GM12891 (cell line): ENCODE data around the gene TNS1.

Source experiments
- DNase-seq: peaks from one replicate; pipeline ENCODE4 v3.0.0; 2011; ENCODE audit warnings: low spot score; ENCODE audit not compliant: insufficient read length
- FAIRE-seq: peaks from 2 replicates; lab custom pipeline; 2011; peaks lifted over from hg19 to GRCh38; lab: Jason Lieb, UNC
- PAX5 ChIP-seq: IDR thresholded peaks from 2 replicates; pipeline ENCODE4 v1.6.1; 2011; ENCODE audit warnings: low read length, moderate library complexity, mild to moderate bottlenecking; ENCODE audit not compliant: insufficient read depth, severe bottlenecking
- POLR2A ChIP-seq: IDR thresholded peaks from 2 replicates; pipeline ENCODE4 v1.6.1; 2011; ENCODE audit warnings: low read depth, low read length, control low read depth
- POLR2AphosphoS5 ChIP-seq: IDR thresholded peaks from 2 replicates; pipeline ENCODE4 v1.6.1; 2011; ENCODE audit warnings: low read depth, low read length, control low read depth
- POU2F2 ChIP-seq: IDR thresholded peaks from 2 replicates; pipeline ENCODE4 v1.6.1; 2011; ENCODE audit warnings: low read depth, mild to moderate bottlenecking, control low read depth, low read length, moderate library complexity
- SPI1 ChIP-seq: IDR thresholded peaks from 2 replicates; pipeline ENCODE4 v1.6.1; 2011; ENCODE audit warnings: low read depth, low read length, control low read depth
- TAF1 ChIP-seq: IDR thresholded peaks from 2 replicates; pipeline ENCODE4 v1.6.1; 2011; ENCODE audit warnings: low read depth, low read length, control low read depth

The TNS1 gene

DNA sequence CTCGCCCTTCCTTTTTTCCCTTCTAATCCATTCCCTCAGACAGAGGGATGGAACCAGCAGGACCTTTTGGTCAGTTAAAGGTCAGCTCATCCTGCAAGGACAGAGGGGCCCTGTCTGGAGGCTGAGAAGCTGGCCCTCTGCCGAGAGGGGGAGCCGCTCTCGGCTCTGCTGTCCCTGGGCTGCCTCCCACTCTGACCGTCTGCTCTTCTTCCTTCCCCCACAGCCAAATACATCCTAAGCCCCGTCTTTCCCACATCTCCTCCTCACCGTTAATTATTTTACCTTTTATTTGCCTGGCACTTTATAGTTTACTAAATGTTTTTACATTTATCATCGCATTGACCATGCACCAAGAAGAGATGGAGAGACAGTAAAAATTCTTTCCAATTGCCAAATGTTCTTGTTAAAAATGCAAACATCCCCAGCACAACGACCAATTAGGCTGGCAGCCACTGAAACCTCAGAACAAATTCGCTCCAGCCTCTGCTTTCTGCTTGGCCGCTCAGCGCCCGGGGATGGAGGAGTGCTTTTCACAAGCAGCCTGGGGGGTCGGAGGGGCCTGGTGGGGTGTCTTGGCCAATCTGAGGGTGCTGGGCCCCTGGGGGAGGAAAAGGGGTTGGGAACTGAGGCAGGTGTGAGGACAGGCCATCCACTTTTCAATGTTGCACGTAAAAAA lies 123.7 kb downstream of the TNS1 start:
- no peak for DNase-seq
- FAIRE-seq = no peak
- no peak for TF ChIP-seq TAF1
- no peak for TF ChIP-seq SPI1
- TF ChIP-seq POU2F2 = no peak
- no peak for TF ChIP-seq POLR2AphosphoS5
- no peak for TF ChIP-seq PAX5
- no peak for TF ChIP-seq POLR2A

DNA sequence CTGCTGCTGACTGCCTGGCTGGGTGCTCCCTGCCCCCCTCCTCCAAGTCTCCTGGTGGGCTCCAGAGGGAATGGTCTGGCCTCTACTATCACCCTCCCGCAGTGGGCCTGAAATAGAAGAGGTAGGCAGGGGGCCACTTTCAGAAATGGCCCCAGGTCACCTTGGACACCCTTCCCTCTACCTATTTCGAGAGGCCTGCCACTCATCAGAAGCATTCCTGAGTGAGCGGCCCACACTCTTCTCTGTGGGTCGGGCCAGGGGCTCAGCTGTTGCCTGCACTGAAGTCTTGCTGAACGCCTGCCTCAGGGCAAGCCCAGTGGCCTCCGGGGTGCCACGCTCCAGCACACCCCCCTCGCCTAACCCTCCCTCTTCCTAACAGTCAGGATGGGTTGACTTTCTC lies 124.9 kb downstream of the TNS1 start:
- TF ChIP-seq POU2F2 (no peak), TAF1 (no peak), POLR2A (no peak), PAX5 (no peak), SPI1 (no peak), POLR2AphosphoS5 (no peak)
- DNase-seq (no peak), FAIRE-seq (no peak)

DNA sequence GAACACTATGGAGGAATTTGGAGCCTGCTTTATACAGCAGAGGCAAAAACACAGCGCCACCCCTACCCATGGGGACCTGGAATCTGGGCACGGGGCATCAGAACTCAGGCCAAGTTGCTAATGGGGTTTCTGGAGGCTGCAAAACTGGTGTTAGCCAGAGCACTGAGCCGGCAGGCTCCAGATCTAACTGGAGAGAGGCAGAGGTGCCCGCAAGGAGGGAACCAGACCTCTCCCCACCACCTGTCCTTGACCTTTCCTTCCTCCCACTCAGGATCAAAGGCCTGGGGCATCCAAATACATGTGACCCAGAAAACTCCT lies 126.6 kb downstream of the TNS1 start:
- DNase-seq (no peak), FAIRE-seq (no peak)
- no peak for TF ChIP-seq TAF1
- no peak for TF ChIP-seq POLR2AphosphoS5
- no peak for TF ChIP-seq SPI1
- no peak for TF ChIP-seq PAX5

DNA sequence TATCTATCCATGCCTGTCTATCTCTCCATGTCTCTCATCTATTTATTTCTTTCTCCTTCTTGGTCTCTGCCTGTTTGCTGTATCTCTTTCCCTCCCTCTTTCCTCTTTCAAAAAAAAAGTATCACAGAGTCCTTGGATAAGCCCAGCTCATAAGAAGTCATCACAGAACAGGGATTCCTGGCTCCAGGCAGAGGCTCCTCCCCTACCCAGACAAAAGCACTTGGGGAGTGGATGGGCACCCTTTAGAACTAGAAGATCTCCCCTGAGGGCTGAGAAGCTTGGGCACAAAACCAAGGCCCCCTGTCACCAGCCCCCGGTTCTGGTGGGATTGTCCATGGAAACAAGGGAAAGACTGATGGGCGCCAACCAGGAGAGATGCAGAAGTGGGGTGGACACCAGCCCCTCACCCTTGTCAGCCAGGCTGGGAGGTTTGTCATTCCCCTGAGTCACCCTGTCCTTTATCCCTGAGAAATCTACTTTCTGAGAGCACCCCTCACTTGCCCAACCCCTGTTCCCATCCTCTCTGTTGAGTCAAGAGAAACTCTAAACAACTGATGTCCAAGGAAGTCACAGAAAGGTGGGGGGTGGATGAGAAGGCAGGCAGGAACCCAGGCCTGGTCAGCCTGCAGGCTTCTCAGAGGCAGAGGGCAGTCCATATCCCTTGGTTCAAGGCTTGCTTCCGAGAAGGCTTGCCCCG lies 127.1 kb downstream of the TNS1 start:
- no peak for FAIRE-seq
- TF ChIP-seq POLR2AphosphoS5 (no peak), POLR2A (no peak), PAX5 (no peak), TAF1 (no peak), SPI1 (no peak), POU2F2 (no peak)
- DNase-seq = no peak

DNA sequence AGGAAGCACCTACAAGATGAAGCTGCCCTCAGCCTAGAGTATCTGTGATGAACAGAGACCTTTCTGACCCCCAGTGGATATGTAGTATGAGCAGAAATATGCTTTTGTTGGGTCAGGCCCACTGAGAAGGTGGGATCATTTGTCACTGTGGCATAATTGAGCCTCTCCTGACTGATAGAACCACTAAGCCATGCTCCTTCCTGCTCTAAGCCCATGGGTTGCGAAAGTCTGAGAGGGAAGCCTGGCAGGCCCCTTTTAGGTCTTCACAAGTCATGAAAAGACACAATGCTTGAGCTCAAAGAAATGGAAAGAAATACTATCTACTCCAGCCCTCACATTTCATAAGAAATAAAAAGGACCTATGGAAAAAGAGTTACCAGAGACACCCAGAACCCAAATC lies 127.7 kb downstream of the TNS1 start:
- FAIRE-seq = no peak
- no peak for DNase-seq
- TF ChIP-seq POLR2AphosphoS5 (no peak), TAF1 (no peak), SPI1 (no peak), POLR2A (no peak), POU2F2 (no peak), PAX5 (no peak)

DNA sequence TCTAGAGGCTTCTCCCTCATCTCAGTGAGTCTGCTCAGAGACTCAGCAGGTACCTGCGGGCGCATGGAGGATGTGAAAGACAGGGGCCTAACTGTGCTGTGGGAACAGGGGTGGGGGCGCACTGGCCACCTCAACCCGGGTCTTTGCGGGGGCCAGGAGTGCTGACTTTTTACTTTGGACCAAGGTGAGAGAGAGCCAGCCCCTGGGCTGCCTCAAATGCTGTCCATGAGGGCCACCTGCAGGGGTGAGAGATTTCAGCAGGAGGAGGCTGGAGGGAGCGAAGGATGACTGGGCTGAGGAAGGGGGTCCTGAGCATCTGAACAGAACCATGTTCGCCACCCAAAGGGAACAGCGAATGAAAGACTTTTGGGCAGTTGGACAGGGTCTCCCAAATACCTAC lies 129.4 kb downstream of the TNS1 start:
- TF ChIP-seq POU2F2 (no peak), PAX5 (no peak), TAF1 (no peak), SPI1 (no peak), POLR2A (no peak), POLR2AphosphoS5 (no peak)
- FAIRE-seq (no peak), DNase-seq (no peak)

DNA sequence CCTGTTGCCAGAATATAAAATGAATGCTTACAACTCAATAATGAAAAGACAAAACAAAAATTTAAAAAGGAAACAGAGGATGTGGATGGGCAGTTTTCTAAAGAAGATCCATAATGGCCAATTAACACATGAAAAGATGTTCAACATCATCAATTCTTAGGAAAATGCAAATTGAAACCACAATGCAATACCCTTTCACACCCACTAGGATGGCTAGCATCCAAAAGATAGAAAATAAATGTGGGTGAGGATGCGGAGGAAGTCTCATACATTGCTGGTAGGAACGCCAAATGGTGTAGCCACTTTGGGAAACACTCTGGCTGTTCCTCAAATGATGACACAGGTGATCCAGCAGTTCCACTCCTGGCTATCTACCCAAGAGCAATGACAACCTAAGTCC lies 130.5 kb downstream of the TNS1 start:
- DNase-seq (no peak), FAIRE-seq (no peak)
- TF ChIP-seq TAF1 = no peak
- TF ChIP-seq POLR2A = no peak
- TF ChIP-seq SPI1 = no peak
- no peak for TF ChIP-seq PAX5
- TF ChIP-seq POLR2AphosphoS5 = no peak
- no peak for TF ChIP-seq POU2F2

DNA sequence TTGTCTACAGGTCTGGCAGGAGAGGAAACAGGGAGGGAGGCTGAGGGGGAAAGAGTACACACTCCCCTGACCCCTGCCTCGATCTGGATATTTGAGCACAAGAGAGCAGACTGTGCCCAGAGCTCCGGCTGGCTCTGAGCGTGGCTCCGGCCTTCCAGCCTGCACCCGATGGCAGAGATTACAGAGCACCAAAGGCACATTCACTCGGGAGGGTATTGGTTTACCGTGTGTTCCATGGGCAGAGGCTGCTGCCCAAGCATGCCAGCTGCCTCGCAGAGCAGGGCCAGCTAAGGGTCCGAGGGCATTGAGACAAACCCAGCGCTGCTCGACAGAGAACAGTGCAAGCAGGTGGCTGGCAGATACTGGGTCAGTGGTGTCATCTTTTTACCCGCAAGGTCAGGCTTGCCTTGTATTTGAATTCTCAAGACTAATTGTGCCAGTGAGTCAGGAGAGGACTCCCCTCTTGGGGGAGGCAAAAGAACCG lies 132.2 kb downstream of the TNS1 start:
- DNase-seq = no peak
- TF ChIP-seq POLR2A (no peak), SPI1 (no peak), POLR2AphosphoS5 (no peak), TAF1 (no peak), POU2F2 (no peak), PAX5 (no peak)
- FAIRE-seq = no peak

DNA sequence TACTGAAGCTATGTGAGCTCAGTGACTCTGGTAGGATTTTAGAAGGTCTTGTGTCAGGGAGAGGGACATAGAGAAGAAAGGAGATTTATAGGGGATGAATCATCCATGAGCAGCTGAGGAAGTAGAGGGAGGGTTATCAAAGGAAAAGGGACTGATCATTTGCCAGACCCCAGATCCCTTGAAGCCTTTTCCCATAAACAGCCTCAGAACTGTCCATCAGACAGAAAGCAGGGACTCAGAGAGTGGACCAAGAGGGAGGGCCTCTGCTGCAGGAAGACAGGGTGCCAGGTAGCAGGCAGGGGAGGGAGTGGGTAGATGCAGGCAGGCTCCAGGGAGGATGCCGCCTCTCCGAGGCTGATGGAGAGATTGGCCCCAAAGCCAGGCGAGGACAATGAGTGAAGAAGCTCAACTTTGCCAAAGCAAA lies 133.9 kb downstream of the TNS1 start:
- DNase-seq (no peak), FAIRE-seq (no peak)
- TF ChIP-seq PAX5 = no peak
- no peak for TF ChIP-seq POLR2AphosphoS5
- no peak for TF ChIP-seq TAF1
- no peak for TF ChIP-seq POLR2A
- TF ChIP-seq POU2F2 = no peak
- TF ChIP-seq SPI1 = no peak
